Neural progenitor cell (in vitro differentiated cells): Measurements from ENCODE around the gene ZSWIM5. TPM values are rescaled to one million over a fixed set of nuclear protein-coding genes. Genes with fewer than 3 reads are reported as not detected.
"Not testable (repeated sequence)": the region's sequence is repeated elsewhere in the genome, so short reads cannot be mapped to it uniquely, and the experiment has no call there.

Experiments
- DNase-seq: peaks from one replicate; pipeline ENCODE4 v3.0.0-alpha.2; 2016; ENCODE audit warnings: low spot score
- H2AFZ ChIP-seq: fragments of 200-600 bp; sonication (generic); replicated peaks from 2 replicates; pipeline ENCODE4 v1.6.1; 2016; ENCODE audit warnings: antibody characterized with exemption
- H3F3A ChIP-seq: fragments of 200-600 bp; sonication (generic); 2 replicates; pipeline ENCODE4 v1.6.1; 2016; ENCODE audit warnings: antibody characterized with exemption, low read depth
- H3K27ac ChIP-seq: fragments of 200-600 bp; sonication (generic); 2 replicates; pipeline ENCODE4 v1.5.1; 2016; ENCODE audit warnings: mild to moderate bottlenecking
- H3K27me3 ChIP-seq: fragments of 200-600 bp; sonication (generic); 2 replicates; pipeline ENCODE4 v1.6.1; 2016; ENCODE audit warnings: mild to moderate bottlenecking, moderate library complexity
- H3K36me3 ChIP-seq: fragments of 200-600 bp; sonication (generic); 2 replicates; pipeline ENCODE4 v1.5.1; 2016
- H3K4me1 ChIP-seq: fragments of 200-600 bp; sonication (generic); 2 replicates; pipeline ENCODE4 v1.6.1; 2016; ENCODE audit warnings: mixed run types
- H3K4me2 ChIP-seq: fragments of 200-600 bp; sonication (generic); 2 replicates; pipeline ENCODE4 v1.6.1; 2016
- H3K4me3 ChIP-seq: fragments of 200-600 bp; sonication (generic); 2 replicates; pipeline ENCODE4 v1.5.1; 2016
- H3K79me2 ChIP-seq: fragments of 200-600 bp; sonication (generic); 2 replicates; pipeline ENCODE4 v1.6.1; 2016; ENCODE audit warnings: low read depth
- H3K9ac ChIP-seq: fragments of 200-600 bp; sonication (generic); 2 replicates; pipeline ENCODE4 v1.6.1; 2016
- H3K9me3 ChIP-seq: fragments of 200-600 bp; sonication (generic); 2 replicates; pipeline ENCODE4 v1.5.1; 2016; ENCODE audit warnings: low read depth
- H4K20me1 ChIP-seq: fragments of 200-600 bp; sonication (generic); 2 replicates; pipeline ENCODE4 v1.6.1; 2016; ENCODE audit warnings: low read depth
- H3K27ac Mint-ChIP-seq: 3 replicates; pipeline ENCODE4 v1.8.0; 2021; ENCODE audit warnings: mixed read lengths
- H3K27me3 Mint-ChIP-seq: 2 replicates; pipeline ENCODE4 v1.8.0; 2022; ENCODE audit warnings: low read depth, mild to moderate bottlenecking, inconsistent platforms, moderate library complexity, mixed read lengths; ENCODE audit not compliant: insufficient read depth
- H3K36me3 Mint-ChIP-seq: 3 replicates; pipeline ENCODE4 v1.8.0; 2021; ENCODE audit warnings: mixed read lengths
- H3K4me1 Mint-ChIP-seq: 3 replicates; pipeline ENCODE4 v1.8.0; 2021; ENCODE audit warnings: mixed read lengths
- H3K4me3 Mint-ChIP-seq: 3 replicates; pipeline ENCODE4 v1.8.0; 2021; ENCODE audit warnings: mild to moderate bottlenecking, moderate library complexity, mixed read lengths
- H3K9me3 Mint-ChIP-seq: 3 replicates; pipeline ENCODE4 v1.8.0; 2020; ENCODE audit warnings: mixed read lengths
- CTCF ChIP-seq: fragments of 200-600 bp; sonication (generic); IDR thresholded peaks from 2 replicates; pipeline ENCODE4 v1.5.1; 2017; ENCODE audit warnings: antibody characterized with exemption, mild to moderate bottlenecking
- EZH2 ChIP-seq: fragments of 200-600 bp; sonication (generic); IDR thresholded peaks from 2 replicates; pipeline ENCODE4 v1.6.1; 2017; ENCODE audit warnings: antibody characterized with exemption, mild to moderate bottlenecking, moderate library complexity
- EZH2phosphoT487 ChIP-seq: fragments of 200-600 bp; sonication (generic); IDR thresholded peaks from 2 replicates; pipeline ENCODE4 v1.6.1; 2017; ENCODE audit warnings: antibody characterized with exemption
- total RNA-seq: library from RNA; depleted of rRNA; stranded (reverse); fragments of >200 nt; gene quantifications from 2 replicates; pipeline ENCODE4 v1.2.3, GENCODE V29; 2015; ENCODE audit warnings: low replicate concordance

Gene ZSWIM5
- total RNA-seq, 1 donor from 2014 or later = 5.8 TPM

DNA sequence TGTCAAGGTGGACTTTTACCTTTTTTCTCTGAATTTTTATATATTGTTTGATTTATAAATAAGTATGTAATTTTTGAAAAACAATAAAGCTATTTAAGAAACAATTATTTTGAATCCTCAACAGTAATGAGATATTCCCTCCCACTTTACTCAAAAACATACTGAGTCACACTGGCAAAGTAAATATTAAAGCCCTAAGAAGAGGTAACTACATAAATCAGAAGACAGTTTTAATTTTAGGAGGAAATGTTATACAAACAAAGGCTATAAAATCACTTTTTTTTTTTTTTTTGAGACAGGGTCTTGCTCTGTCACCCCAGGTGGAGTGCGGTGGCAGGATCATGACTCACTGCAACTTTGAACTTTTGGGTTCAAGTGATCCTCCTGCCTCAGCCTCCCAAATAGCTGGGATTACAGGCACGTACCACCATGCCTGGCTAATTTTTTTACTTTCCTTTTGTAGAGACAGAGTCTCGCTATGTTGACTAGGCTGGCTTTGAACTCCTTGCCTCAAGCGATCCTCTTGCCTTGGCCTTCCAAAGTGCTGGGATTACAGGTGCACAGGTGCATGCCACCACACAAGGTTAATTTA is 36.2 kb downstream of the ZSWIM5 start:
- Histone ChIP-seq H3K36me3 (no peaks in the 10 kb centered on the region), H3K4me1 (peaks cover 5% of the 10 kb centered on the region), H3K4me2 (no peak overlapping the region), H2AFZ (no peak overlapping the region), H3K79me2 (no peaks in the 10 kb centered on the region), H3K9me3 (no peaks in the 10 kb centered on the region), H3F3A (no peaks in the 10 kb centered on the region), H3K27ac (no peak overlapping the region), H4K20me1 (no peaks in the 10 kb centered on the region), H3K9ac (no peak overlapping the region), H3K27me3 (no peaks in the 10 kb centered on the region), H3K4me3 (no peak overlapping the region)
- Mint-ChIP-seq H3K4me1 (no peaks in the 10 kb centered on the region), H3K4me3 (no peak overlapping the region), H3K27ac (no peak overlapping the region), H3K27me3 (no peaks in the 10 kb centered on the region), H3K36me3 (peaks cover 2% of the 10 kb centered on the region), H3K9me3 (peaks cover 6% of the 10 kb centered on the region)
- no peak for DNase-seq
- TF ChIP-seq CTCF (no peak), EZH2 (no peak), EZH2phosphoT487 (no peak)

DNA sequence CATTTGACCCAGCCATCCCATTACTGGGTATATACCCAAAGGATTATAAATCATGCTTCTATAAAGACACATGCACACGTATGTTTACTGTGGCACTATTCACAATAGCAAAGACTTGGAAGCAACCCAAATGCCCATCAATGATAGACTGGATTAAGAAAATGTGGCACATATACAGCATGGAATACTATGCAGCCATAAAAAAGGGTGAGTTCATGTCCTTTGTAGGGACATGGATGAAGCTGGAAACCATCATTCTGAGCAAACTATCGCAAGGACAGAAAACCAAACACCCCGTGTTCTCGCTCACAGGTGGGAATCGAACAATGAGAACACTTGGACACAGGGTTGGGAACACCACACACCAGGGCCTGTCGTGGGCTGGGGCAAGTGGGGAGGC is 38.5 kb downstream of the ZSWIM5 start:
- H3K4me1 Mint-ChIP-seq, H3K4me3 Mint-ChIP-seq, H3K36me3 ChIP-seq, H3K9ac ChIP-seq, DNase-seq, H3K27ac Mint-ChIP-seq, H3K4me2 ChIP-seq, H3K4me3 ChIP-seq, H3K36me3 Mint-ChIP-seq, H4K20me1 ChIP-seq, H3K27me3 Mint-ChIP-seq, H2AFZ ChIP-seq, H3K27ac ChIP-seq, H3K4me1 ChIP-seq, H3K79me2 ChIP-seq, H3F3A ChIP-seq, H3K27me3 ChIP-seq, H3K9me3 ChIP-seq: not testable (repeated sequence)
- peaks cover 27% of the 10 kb centered on the region for H3K9me3 Mint-ChIP-seq

DNA sequence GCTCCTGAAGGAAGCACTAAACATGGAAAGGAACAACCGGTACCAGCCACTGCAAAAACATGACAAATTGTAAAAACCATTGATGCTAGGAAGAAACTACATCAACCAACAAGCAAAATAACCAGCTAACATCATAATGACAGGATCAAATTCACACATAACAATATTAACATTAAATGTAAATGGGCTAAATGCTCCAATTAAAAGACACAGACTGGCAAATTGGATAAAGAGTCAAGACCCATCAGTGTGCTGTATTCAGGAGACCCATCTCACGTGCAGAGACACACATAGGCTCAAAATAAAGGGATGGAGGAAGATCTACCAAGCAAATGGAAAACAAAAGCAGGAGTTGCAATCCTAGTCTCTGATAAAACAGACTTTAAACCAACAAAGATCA is 42.1 kb downstream of the ZSWIM5 start:
- H3K4me1 Mint-ChIP-seq, H3K27me3 ChIP-seq, H3K9ac ChIP-seq, H3K27ac ChIP-seq, H3K27ac Mint-ChIP-seq, H3K4me2 ChIP-seq, H3K79me2 ChIP-seq, H3K9me3 ChIP-seq, H3K27me3 Mint-ChIP-seq, H3F3A ChIP-seq, H2AFZ ChIP-seq, H3K4me3 Mint-ChIP-seq, H4K20me1 ChIP-seq, H3K4me1 ChIP-seq, H3K36me3 ChIP-seq, H3K4me3 ChIP-seq, DNase-seq, H3K36me3 Mint-ChIP-seq: not testable (repeated sequence)
- H3K9me3 Mint-ChIP-seq = peaks cover 35% of the 10 kb centered on the region

GRCh38 chr1:45163111-45163510 is 43.3 kb downstream of the ZSWIM5 start:
- not testable (repeated sequence) for H3K9ac ChIP-seq, DNase-seq, H3K4me1 ChIP-seq, H3K27me3 ChIP-seq, H4K20me1 ChIP-seq, H3K36me3 ChIP-seq, H3F3A ChIP-seq, H3K4me2 ChIP-seq, H2AFZ ChIP-seq, H3K79me2 ChIP-seq, H3K36me3 Mint-ChIP-seq, H3K4me1 Mint-ChIP-seq, H3K4me3 ChIP-seq, H3K27me3 Mint-ChIP-seq, H3K4me3 Mint-ChIP-seq, H3K9me3 ChIP-seq, H3K27ac Mint-ChIP-seq, H3K27ac ChIP-seq
- peaks cover 35% of the 10 kb centered on the region for H3K9me3 Mint-ChIP-seq

DNA sequence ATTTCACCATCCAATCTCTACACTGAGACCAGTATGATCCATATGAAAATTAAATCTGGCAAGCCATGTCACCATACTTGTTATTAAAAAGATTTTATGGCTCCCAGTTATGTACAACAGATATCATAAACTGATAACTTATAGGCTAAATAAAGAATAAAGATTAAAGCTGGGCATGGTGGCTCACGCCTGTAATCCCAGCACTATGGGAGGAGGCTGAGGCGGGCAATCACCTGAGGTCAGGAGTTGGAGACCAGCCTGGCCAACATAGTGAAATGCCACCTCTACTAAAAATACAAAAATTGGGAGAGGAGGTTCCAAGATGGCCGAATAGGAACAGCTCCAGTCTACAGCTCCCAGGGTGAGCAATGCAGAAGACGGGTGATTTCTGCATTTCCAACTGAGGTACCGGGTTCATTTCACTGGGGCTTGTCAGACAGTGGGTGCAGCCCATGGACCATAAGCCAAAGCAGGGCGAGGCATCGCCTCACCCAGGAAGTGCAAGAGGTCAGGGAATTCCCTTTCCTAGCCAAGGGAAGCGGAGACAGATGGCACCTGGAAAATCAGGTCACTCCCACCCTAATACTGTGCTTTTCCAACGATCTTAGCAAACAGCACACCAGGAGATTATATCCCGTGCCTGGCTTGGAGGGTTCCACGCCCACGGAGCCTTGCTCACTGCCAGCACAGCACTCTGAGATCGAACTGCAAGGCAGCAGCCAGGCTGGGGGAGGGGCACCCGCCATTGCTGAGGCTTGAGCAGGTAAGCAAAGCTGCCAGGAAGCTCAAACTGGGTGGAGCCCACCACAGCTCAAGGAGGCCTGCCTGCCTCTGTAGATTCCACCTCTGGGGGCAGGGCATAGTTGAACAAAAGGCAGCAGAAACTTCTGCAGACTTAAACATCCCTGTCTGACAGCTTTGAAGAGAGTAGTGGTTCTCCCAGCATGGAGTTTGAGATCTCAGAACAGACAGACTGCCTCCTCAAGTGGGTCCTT is 44.1 kb downstream of the ZSWIM5 start:
- not testable (repeated sequence) for H3K27me3 ChIP-seq, H4K20me1 ChIP-seq, H3K4me1 Mint-ChIP-seq, H3K36me3 Mint-ChIP-seq, H3K27ac ChIP-seq, H3K9ac ChIP-seq, H3K4me2 ChIP-seq, H3K27ac Mint-ChIP-seq, H2AFZ ChIP-seq, H3K4me3 Mint-ChIP-seq, H3K27me3 Mint-ChIP-seq, H3F3A ChIP-seq, H3K4me3 ChIP-seq, H3K9me3 ChIP-seq, H3K79me2 ChIP-seq, H3K4me1 ChIP-seq, DNase-seq, H3K36me3 ChIP-seq
- peaks cover 35% of the 10 kb centered on the region for H3K9me3 Mint-ChIP-seq
